ENCODE data around the gene AP4E1.

DNA sequence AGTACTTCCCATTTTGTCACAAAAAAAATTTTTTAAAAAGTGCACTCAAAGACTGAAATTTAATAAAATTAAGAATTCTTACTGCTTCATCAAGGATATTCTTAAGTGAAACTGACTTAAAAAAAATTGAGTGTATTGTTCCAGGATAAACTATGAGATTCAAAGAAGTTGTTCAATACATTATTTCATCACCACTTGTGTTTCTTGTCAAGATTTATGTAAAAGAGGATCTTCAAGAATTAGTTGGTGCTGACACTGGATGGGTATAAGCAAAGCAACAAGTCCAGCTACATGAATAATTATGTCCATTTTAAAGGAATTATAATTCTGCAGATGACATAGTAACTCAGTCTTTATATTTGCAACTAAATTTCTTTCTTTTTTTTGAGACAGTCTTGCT, 4.3 kb upstream of the AP4E1 start:
- TF ChIP-seq CTCF (IDR thresholded peaks at IDR 0.05; ENCODE audit: extremely low read depth in 1 of 2, insufficient read depth in 1 of 2, low read depth in 1 of 2, low read length in 2 of 2) (no peak), MAX (IDR thresholded peaks at IDR 0.05; ENCODE audit: insufficient read depth, insufficient read length) (no peak)

All from endothelial cell of umbilical vein (primary cell).